A549 (cell line): ENCODE data around the gene VAT1. TPM values are rescaled to one million over a fixed set of nuclear protein-coding genes. Genes with fewer than 3 reads are reported as not detected.
"Not testable (repeated sequence)": the region's sequence is repeated elsewhere in the genome, so short reads cannot be mapped to it uniquely, and the experiment has no call there.

Experiments used
- ATAC-seq, 2 experiments: fragments of 200-7000 bp in 1 of 2; fragments of >200 bp in 1 of 2; cut with Nextera tagmentation in 1 of 2; cut with Tn5 transposase in 1 of 2; 3 replicates each; pipeline versions ENCODE4 v1.8.0 to v1.9.1; 2018 to 2020; ENCODE audit warnings: mild to moderate bottlenecking in 1 of 2, moderate library complexity in 1 of 2
- CTCF ChIA-PET: fragments of 300-600 bp; sonication (Branson Sonifier 250); formaldehyde crosslinking; extraction: SDS; loops from one replicate; lab custom pipeline; 2021; ENCODE audit warnings: antibody characterized with exemption, inconsistent platforms; lab: Yijun Ruan, JAX
- POLR2A ChIA-PET: fragments of 350-600 bp; formaldehyde crosslinking; extraction: SDS; loops from one replicate; lab custom pipeline; 2021; ENCODE audit warnings: antibody characterized with exemption, inconsistent platforms; lab: Yijun Ruan, JAX
- DNase-seq, 2 experiments: peaks; one replicate each; pipeline versions ENCODE4 v3.0.0 to v3.0.0-alpha.2; 2011 to 2016; ENCODE audit warnings: low read depth in 1 of 2, low spot score in 1 of 2
- FAIRE-seq: peaks from 2 replicates; lab custom pipeline; 2011; peaks lifted over from hg19 to GRCh38; lab: Jason Lieb, UNC
- H3K27ac ChIP-seq, 2 experiments: fragments of >200 bp; sonication (Bioruptor Twin); formaldehyde crosslinking; 3 replicates each; pipeline ENCODE4 v1.5.1; 2016 to 2017
- H3K4me1 ChIP-seq: fragments of >200 bp; sonication (Bioruptor Twin); formaldehyde crosslinking; 3 replicates; pipeline ENCODE4 v1.6.1; 2016
- H3K4me2 ChIP-seq: fragments of >200 bp; sonication (Bioruptor Twin); formaldehyde crosslinking; 3 replicates; pipeline ENCODE4 v1.6.1; 2016
- H3K4me3 ChIP-seq: fragments of >200 bp; sonication (Bioruptor Twin); formaldehyde crosslinking; 3 replicates; pipeline ENCODE4 v1.5.1; 2016
- H3K9me3 ChIP-seq: fragments of >200 bp; sonication (Bioruptor Twin); formaldehyde crosslinking; 3 replicates; pipeline ENCODE4 v1.6.1; 2016
- ATOH8 ChIP-seq: fragments of 250-450 bp; sonication (Bioruptor Pico); IDR thresholded peaks from 2 replicates; pipeline ENCODE4 v1.5.0; 2020; ENCODE audit warnings: low read depth, mild to moderate bottlenecking, moderate library complexity
- BHLHE40 ChIP-seq: IDR thresholded peaks from 2 replicates; pipeline ENCODE4 v1.6.1; 2012; ENCODE audit warnings: low read depth, low read length, inconsistent platforms
- CBX8 ChIP-seq: fragments of 200-600 bp; sonication (generic); IDR thresholded peaks from 2 replicates; pipeline ENCODE4 v1.6.1; 2016
- CEBPB ChIP-seq, 2 experiments: fragments of >200 bp in 1 of 2; sonication (Bioruptor Twin) in 1 of 2; formaldehyde crosslinking in 1 of 2; IDR thresholded peaks; 2 replicates each; pipeline ENCODE4 v1.6.1; 2012 to 2016
- CHD2 ChIP-seq: fragments of 150-350 bp; IDR thresholded peaks from 2 replicates; pipeline ENCODE4 v1.6.1; 2014; ENCODE audit warnings: low read length; ENCODE audit not compliant: partially characterized antibody
- CHD4 ChIP-seq: fragments of 200-600 bp; sonication (generic); IDR thresholded peaks from 2 replicates; pipeline ENCODE4 v1.6.1; 2016; ENCODE audit warnings: antibody characterized with exemption, mild to moderate bottlenecking, borderline replicate concordance
- FOSB ChIP-seq: fragments of 250-450 bp; sonication (Bioruptor Pico); IDR thresholded peaks from 2 replicates; pipeline ENCODE4 v1.5.0; 2020; ENCODE audit warnings: mild to moderate bottlenecking, moderate library complexity
- GATA3 ChIP-seq: IDR thresholded peaks from 2 replicates; pipeline ENCODE4 v1.6.1; 2012; ENCODE audit warnings: borderline replicate concordance
- HDAC2 ChIP-seq: fragments of 200-600 bp; sonication (generic); IDR thresholded peaks from 2 replicates; pipeline ENCODE4 v1.6.1; 2016
- HEYL ChIP-seq: fragments of 250-450 bp; sonication (Bioruptor Pico); IDR thresholded peaks from 2 replicates; pipeline ENCODE4 v1.8.0; 2021; ENCODE audit warnings: mild to moderate bottlenecking, moderate library complexity
- HOXA7 ChIP-seq: fragments of 250-450 bp; sonication (Bioruptor Pico); IDR thresholded peaks from 2 replicates; pipeline ENCODE4 v1.5.0; 2020; ENCODE audit warnings: mild to moderate bottlenecking, moderate library complexity
- HOXB13 ChIP-seq: fragments of 250-450 bp; sonication (Bioruptor Pico); IDR thresholded peaks from 2 replicates; pipeline ENCODE4 v1.5.0; 2020; ENCODE audit warnings: low read depth, mild to moderate bottlenecking, moderate library complexity
- JUN ChIP-seq, 2 experiments: fragments of >200 bp; sonication (Bioruptor Twin); formaldehyde crosslinking; IDR thresholded peaks; 2 replicates in 1 of 2; 3 replicates in 1 of 2; pipeline ENCODE4 v1.6.1; 2016 to 2017
- JUNB ChIP-seq: fragments of >200 bp; sonication (Bioruptor Twin); formaldehyde crosslinking; IDR thresholded peaks from 2 replicates; pipeline ENCODE4 v1.6.1; 2016
- MAZ ChIP-seq: fragments of 150-350 bp; IDR thresholded peaks from 2 replicates; pipeline ENCODE4 v1.6.1; 2014; ENCODE audit warnings: antibody characterized with exemption, low read depth, low read length, borderline replicate concordance
- NFE2L2 ChIP-seq: fragments of 150-350 bp; conservative IDR thresholded peaks from 2 replicates; pipeline ENCODE4 v1.6.1; 2014; ENCODE audit warnings: low read length
- PHF8 ChIP-seq: fragments of 200-600 bp; sonication (generic); IDR thresholded peaks from 2 replicates; pipeline ENCODE4 v1.6.1; 2016; ENCODE audit warnings: low read depth, mild to moderate bottlenecking, antibody characterized with exemption, moderate library complexity, borderline replicate concordance
- POLR2AphosphoS2 ChIP-seq: conservative IDR thresholded peaks from 2 replicates; pipeline ENCODE4 v1.6.1; 2012; ENCODE audit warnings: low read length, improper control_type of control experiment, inconsistent platforms
- SREBF2 ChIP-seq: fragments of 450-650 bp; IDR thresholded peaks from 2 replicates; pipeline ENCODE4 v1.6.1; 2014; ENCODE audit warnings: mild to moderate bottlenecking, moderate library complexity
- TFCP2L1 ChIP-seq: fragments of 250-450 bp; sonication (Bioruptor Pico); IDR thresholded peaks from 2 replicates; pipeline ENCODE4 v1.5.0; 2021; ENCODE audit warnings: mild to moderate bottlenecking
- ZNF302 ChIP-seq: fragments of 250-450 bp; sonication (Bioruptor Pico); IDR thresholded peaks from 2 replicates; pipeline ENCODE4 v1.9.0; 2021; ENCODE audit warnings: inconsistent platforms, mild to moderate bottlenecking, moderate library complexity
- WGBS: methylation state at CpG from one replicate; pipeline ENCODE4 v1.1.6; 2017; ENCODE audit errors: missing lambda C conversion rate; 5-methylcytosine and 5-hydroxymethylcytosine counted together
- polyA plus RNA-seq, 4 experiments: library from polyadenylated mRNA; depleted of rRNA in 3 of 4; stranded (reverse); fragments of >200 nt; fragmentation: RNase III in 1 of 4; extraction: RNeasy Plus Mini Kit Qiagen cat#74134 plus additional on column Dnase treatment in 1 of 4; gene quantifications; 2 replicates in 3 of 4; 3 replicates in 1 of 4; pipeline ENCODE4 v1.2.3, GENCODE V29; 2011 to 2017
- TF ChIP-seq, protein P1 (sequence below): IDR thresholded peaks from 2 replicates; pipeline ENCODE4 v1.6.1; 2012; ENCODE audit warnings: low read depth, borderline replicate concordance
- TF ChIP-seq, protein P2 (sequence below): fragments of >200 bp; sonication (Bioruptor Twin); formaldehyde crosslinking; IDR thresholded peaks from 3 replicates; pipeline ENCODE4 v1.6.1; 2016

VAT1 gene
- polyA plus RNA-seq, 2 of the 4 experiments (the other 2 are of a cell fraction): 153 to 167 TPM

- CTCF ChIA-PET: interaction anchor here (1.0 to 1.4 kb wide), 4 partner anchors 12 to 38 kb away, joined by 3 to 5 read pairs (median 3); partner anchors contain the start of genes AARSD1 and RPL27
- TF ChIP-seq CBX8: no peak
- TF ChIP-seq, protein P1, sequence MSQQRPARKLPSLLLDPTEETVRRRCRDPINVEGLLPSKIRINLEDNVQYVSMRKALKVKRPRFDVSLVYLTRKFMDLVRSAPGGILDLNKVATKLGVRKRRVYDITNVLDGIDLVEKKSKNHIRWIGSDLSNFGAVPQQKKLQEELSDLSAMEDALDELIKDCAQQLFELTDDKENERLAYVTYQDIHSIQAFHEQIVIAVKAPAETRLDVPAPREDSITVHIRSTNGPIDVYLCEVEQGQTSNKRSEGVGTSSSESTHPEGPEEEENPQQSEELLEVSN: no peak
- TF ChIP-seq SREBF2: no peak
- TF ChIP-seq HOXA7 (CRISPR knock-in tag): no peak
- no peak for TF ChIP-seq NFE2L2
- no peak for TF ChIP-seq CHD2
- TF ChIP-seq GATA3: no peak
- no peak for TF ChIP-seq JUN (IDR thresholded peaks at IDR 0.05)
- TF ChIP-seq POLR2AphosphoS2: no peak
- no peak for TF ChIP-seq JUNB
Measured at GRCh38 chr17:42975265-42975664, 46.9 kb downstream of the VAT1 start.

GRCh38 chr17:42973323-42973722 lies 48.9 kb downstream of the VAT1 start:
- H3K9me3 ChIP-seq, H3K4me1 ChIP-seq, FAIRE-seq, CTCF ChIA-PET, H3K4me2 ChIP-seq, DNase-seq, H3K4me3 ChIP-seq, H3K27ac ChIP-seq, ATAC-seq: not testable (repeated sequence)
- POLR2A ChIA-PET: interaction anchor here (2.4 kb wide), 1 partner anchor 25 kb away, joined by 9 read pairs; the partner anchor contains the start of gene RPL27
- 68% methylated on average over 6 of the region's 18 CpGs for WGBS

More at GRCh38 chr17:42975265-42975664, 46.9 kb downstream of the VAT1 start:
- no peak for DNase-seq
- Histone ChIP-seq H3K27ac (no peak overlapping the region), H3K4me1 (peaks cover 7% of the 10 kb centered on the region; the same call in 2 of the 3 replicates), H3K4me3 (no peak overlapping the region), H3K9me3 (no peaks in the 10 kb centered on the region), H3K4me2 (no peak overlapping the region)
- WGBS: 53% methylated on average over 2 of the region's 2 CpGs
- POLR2A ChIA-PET: interaction anchor here (2.4 kb wide), 1 partner anchor 23 kb away, joined by 9 read pairs; the partner anchor contains the start of gene RPL27
- no peak for ATAC-seq
- FAIRE-seq: no peak

DNA sequence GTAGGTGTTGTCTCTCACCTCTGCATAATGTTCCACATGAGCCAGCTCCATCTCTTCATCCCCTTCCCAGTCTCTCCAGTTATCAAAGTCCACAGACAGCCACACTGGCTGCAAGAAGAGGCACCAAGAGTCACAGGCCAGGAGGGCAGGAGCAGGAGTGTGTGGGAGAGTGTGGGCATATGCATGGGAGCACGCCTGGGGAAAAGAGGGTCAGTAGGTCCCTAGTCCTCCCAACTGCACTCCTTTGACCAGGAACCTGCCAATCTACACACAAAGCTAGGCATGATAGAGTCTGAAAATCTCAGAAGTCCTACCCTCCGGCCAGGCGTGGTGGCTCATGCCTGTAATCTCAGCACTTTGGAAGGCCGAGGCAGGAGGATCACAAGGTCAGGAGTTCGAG lies 50.6 kb downstream of the VAT1 start:
- no peak for FAIRE-seq
- DNase-seq: no peak
- H3K9me3 ChIP-seq: no peaks in the 10 kb centered on the region
- WGBS: 67% methylated on average over 5 of the region's 5 CpGs
- H3K4me3 ChIP-seq: no peak overlapping the region
- peak; percentile 21 to 52; a peak in 3 of 6 replicates for ATAC-seq
- POLR2A ChIA-PET: no interaction called here
- no peak for TF ChIP-seq MAZ
- TF ChIP-seq, protein P1: no peak
- TF ChIP-seq, all 56 proteins: peak for 0
- Histone ChIP-seq H3K4me2 (no peak overlapping the region), H3K27ac (no peak overlapping the region), H3K4me1 (no peaks in the 10 kb centered on the region; the same call in 2 of the 3 replicates)
- CTCF ChIA-PET: interaction anchor here (1.1 to 4.5 kb wide), 4 partner anchors 12 to 129 kb away, joined by 3 to 28 read pairs (median 4); partner anchors contain the start of gene RPL27

DNA sequence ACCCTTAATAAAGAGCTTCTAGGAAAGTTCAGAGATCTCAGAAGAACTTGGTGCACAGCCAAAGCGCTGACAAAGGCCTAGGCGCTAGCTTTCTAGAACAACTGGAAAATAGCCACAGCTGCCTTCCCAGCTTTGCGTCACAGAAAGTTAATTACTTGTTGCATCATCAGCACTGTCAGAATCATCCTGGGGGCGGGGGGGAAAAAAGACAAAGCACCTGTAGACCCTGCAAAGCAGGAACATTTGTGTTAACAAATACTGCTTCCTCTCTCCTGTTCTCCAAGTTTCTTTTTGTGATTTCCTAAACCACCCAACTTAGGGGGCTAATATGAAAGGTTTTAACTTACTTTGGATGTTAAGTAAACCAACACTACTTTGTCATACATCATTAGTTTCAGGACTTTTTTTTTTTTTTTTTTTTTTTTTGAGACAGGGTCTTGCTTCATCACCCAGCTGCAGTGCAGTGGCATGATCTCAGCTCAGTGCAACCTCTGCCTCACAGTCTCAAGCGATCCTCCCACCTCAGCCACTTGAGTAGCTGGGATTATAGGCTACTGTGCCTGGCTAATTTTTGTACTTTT lies 53.1 kb downstream of the VAT1 start:
- CTCF ChIA-PET: interaction anchor here (0.5 to 4.5 kb wide), 12 partner anchors 10 to 290 kb away, joined by 3 to 28 read pairs (median 4); partner anchors contain the start of genes PTGES3L and RPL27
- H3K4me1 ChIP-seq: no peaks in the 10 kb centered on the region; the same call in 2 of the 3 replicates
- no peak for FAIRE-seq
- TF ChIP-seq FOSB (CRISPR knock-in tag): no peak
- TF ChIP-seq CEBPB (IDR thresholded peaks at IDR 0.05): 0 out of 4 replicates have a peak, but pooled peaks of 1 of the 2 experiments have one; percentile 19
- TF ChIP-seq, all 56 proteins: peak for 1
- Histone ChIP-seq H3K4me2 (no peak overlapping the region), H3K27ac (no peak overlapping the region), H3K4me3 (no peak overlapping the region), H3K9me3 (no peaks in the 10 kb centered on the region)
- 59% methylated on average over 5 of the region's 5 CpGs for WGBS
- POLR2A ChIA-PET: interaction anchor here (0.6 to 3.1 kb wide), 2 partner anchors 29 to 582 kb away, joined by 4 to 21 read pairs; partner anchors contain the start of gene RPL27
- ATAC-seq: no peak
- no peak for DNase-seq

DNA sequence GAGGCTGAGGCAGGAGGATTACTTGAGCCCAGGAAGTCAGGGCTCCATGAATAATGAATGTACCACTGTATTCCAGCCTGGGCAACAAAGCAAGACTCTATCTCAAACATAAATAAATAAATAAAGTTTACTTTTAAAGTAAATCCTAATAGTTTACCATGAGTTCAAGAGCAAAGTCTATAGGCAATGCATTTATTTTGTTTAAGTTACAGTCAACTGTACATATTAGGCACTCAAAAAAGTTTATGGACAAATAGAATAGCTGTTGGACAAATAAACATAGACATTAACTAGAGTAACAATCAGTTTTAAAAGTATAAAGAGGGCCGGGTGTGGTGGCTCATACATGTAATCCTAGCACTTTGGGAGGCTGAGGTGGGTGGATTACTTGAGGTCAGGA lies 54.3 kb downstream of the VAT1 start:
- H3K4me3 ChIP-seq: no peak overlapping the region
- FAIRE-seq: no peak
- DNase-seq: no peak
- H3K4me1 ChIP-seq: peaks cover 7% of the 10 kb centered on the region; the same call in 2 of the 3 replicates
- POLR2A ChIA-PET: interaction anchor here (3.1 kb wide), 1 partner anchor 30 kb away, joined by 21 read pairs; the partner anchor contains the start of gene RPL27
- no peak overlapping the region for H3K27ac ChIP-seq
- no peaks in the 10 kb centered on the region for H3K9me3 ChIP-seq
- CTCF ChIA-PET: interaction anchor here (1.0 to 4.5 kb wide), 7 partner anchors 12 to 124 kb away, joined by 3 to 28 read pairs (median 4); partner anchors contain the start of genes PTGES3L and RPL27
- ATAC-seq: no peak
- WGBS: 35% methylated on average over 1 of the region's 1 CpG
- H3K4me2 ChIP-seq: no peak overlapping the region
- TF ChIP-seq HOXB13 (CRISPR knock-in tag) (no peak), HDAC2 (no peak), ZNF302 (CRISPR knock-in tag) (no peak), PHF8 (no peak), HEYL (CRISPR knock-in tag) (no peak), CHD4 (no peak), JUNB (no peak), FOSB (CRISPR knock-in tag) (no peak), ATOH8 (CRISPR knock-in tag) (no peak), BHLHE40 (no peak), TFCP2L1 (no peak)
- TF ChIP-seq, protein P2, sequence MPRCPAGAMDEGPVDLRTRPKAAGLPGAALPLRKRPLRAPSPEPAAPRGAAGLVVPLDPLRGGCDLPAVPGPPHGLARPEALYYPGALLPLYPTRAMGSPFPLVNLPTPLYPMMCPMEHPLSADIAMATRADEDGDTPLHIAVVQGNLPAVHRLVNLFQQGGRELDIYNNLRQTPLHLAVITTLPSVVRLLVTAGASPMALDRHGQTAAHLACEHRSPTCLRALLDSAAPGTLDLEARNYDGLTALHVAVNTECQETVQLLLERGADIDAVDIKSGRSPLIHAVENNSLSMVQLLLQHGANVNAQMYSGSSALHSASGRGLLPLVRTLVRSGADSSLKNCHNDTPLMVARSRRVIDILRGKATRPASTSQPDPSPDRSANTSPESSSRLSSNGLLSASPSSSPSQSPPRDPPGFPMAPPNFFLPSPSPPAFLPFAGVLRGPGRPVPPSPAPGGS: no peak
